GM18505 (cell line): ENCODE data around the gene KCNH8.

ENCODE experiments used
- ATAC-seq: cut with Tn5 transposase; IDR thresholded peaks from one replicate; pipeline ENCODE4 v1.9.1; 2021; ENCODE audit not compliant: unreplicated experiment
- POLR2A ChIP-seq: IDR thresholded peaks from 4 replicates; pipeline ENCODE4 v1.6.1; 2011; ENCODE audit warnings: borderline replicate concordance; ENCODE audit not compliant: insufficient read depth, insufficient read length; ENCODE audit errors: extremely low read depth

KCNH8 gene

DNA sequence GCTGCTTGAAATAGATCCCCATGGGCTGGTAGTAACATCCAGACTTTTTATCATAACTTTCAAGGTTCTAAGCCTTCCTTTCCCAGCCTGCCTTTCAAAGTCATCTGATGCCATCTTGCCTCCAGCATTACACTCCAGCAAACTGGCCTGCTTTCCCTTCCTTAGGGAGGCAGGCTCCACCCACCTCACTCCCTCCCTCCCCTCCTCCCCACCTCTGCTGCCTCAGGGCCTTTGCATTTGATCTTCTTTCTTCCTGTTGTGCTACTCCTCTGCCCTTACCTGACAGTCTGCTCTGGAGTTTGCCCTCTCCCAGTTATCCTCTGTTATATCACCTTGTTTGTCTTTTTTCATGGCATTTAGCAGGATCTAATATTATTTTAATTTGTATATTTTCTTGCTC lies 319.5 kb downstream of the KCNH8 start:
- TF ChIP-seq POLR2A = no peak
- no peak for ATAC-seq

DNA sequence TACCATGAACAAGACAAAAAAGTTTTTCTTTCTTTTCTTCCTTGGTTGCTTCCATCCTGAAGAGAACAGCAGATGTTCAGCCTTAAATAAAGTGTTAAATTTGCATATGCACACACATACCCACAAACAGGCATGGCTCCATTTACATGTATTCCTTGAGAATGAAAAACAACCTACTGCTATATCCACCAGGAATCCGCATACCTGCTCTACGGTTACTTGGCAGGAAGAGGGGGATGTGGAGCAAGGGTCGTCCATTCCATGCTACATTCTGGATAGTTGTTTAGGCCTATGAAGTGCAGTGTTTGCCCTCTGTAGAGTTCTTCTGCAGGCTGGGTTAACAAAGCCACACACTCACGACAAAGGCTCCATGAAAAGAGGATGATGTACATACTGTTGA lies 322.8 kb downstream of the KCNH8 start:
- no peak for ATAC-seq
- no peak for TF ChIP-seq POLR2A

DNA sequence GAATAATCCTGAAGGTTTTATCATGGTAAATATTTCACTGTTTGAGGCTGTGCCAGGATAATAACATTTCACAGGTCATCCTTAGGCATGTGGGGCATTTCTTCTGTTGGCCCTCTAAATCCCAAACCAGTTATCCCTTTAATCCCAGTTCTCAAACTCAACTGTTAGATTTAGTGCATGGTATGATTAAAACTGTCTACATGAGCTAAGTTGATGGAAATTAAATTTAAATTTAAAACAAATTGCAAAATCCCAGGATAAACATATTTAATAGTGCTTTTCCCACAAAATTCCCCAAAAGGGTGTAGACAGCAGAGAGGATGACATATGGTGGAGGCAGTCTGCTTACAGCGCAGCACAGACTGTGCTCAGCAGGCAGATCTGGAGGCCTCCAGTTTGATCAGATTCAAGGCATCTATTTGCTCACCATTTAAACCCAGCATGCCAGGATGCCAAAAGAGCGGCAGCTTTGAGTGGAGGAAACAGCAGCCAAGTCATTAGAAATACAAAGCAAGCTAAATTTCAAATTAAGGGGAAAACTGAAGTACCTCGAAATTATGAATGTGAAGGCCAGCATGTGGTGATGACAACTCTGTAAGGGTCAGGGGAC lies 325.8 kb downstream of the KCNH8 start:
- ATAC-seq = no peak

DNA sequence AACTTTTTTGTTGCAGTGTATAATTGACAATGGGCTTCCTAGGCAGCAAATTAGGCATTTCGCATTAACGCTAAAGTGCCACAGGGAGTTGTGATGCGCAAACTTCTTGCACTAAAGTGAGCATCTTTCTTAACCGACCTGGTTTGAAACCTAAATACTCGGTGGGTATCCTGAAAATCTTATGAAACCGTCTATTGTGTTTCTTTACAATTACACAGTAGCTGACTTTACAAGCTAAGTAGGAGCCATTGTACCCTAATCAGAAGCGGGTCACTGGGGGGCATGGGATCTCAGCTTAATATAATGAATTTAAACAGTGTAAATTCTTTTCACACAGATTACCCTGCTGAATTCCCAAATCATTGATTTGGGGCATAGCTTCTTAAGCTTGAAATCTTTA lies 328.0 kb downstream of the KCNH8 start:
- no peak for TF ChIP-seq POLR2A
- no peak for ATAC-seq

More for the DNA sequence above, 325.8 kb downstream of the KCNH8 start:
- no peak for TF ChIP-seq POLR2A

DNA sequence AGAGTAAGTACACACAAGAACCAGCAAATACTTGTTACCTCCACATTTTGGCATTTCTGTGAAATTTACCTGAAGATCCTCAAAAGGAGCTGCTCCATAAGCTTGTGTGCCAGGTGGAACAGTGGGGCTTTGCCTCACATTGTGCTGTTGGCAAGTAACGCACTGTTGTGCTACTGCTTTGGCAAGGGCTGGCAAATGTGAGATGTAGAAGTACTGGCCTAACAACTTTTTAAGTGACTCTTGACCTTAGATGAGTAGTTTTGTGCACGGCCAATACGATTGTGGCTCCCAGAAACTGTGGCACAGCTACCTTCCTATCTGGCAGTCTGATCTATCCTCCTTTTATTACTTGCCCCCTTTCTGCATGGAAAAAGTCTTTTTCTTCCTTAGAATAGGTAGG lies 337.0 kb downstream of the KCNH8 start:
- TF ChIP-seq POLR2A = no peak
- ATAC-seq = no peak

DNA sequence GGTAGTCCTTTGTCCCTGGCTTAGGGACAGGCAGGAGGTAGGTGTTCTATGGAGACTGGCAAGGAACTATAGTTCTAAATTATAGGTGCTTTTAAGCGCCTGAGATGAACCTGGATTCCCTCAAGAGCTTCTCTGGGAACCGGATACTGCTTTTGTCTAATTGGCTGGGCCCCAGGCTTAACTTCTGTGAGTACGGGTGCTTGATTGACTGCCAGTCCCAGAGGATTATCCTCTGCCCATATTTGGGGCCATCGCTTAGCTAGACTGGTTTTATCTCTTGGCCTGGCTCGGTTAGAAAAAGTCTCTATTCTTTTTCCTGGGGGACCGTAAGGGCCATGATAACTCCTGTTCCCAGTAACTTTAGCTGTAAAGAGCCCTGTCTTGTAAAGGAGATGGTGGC lies 339.1 kb downstream of the KCNH8 start:
- no peak for TF ChIP-seq POLR2A
- ATAC-seq = no peak

DNA sequence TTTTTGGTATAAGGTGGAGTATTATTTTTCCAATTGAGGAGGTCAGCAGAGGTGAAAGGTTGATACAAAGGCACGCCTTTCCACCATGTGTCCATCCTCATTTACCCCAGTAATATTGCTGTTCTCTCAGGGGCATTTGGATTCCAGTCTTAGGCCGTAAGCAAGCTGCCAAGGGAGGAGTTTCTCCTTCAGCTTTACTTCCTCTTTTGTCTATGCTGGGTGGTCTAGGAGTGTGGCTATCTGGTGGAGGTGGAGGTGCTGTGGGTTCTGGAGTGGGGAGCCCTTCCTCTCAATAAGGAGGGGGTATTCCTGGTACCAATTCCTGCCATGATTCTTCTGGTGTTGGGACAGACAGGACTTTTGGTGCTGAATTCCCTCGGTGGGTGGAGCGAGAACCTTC lies 340.6 kb downstream of the KCNH8 start:
- no peak for TF ChIP-seq POLR2A
- no peak for ATAC-seq

DNA sequence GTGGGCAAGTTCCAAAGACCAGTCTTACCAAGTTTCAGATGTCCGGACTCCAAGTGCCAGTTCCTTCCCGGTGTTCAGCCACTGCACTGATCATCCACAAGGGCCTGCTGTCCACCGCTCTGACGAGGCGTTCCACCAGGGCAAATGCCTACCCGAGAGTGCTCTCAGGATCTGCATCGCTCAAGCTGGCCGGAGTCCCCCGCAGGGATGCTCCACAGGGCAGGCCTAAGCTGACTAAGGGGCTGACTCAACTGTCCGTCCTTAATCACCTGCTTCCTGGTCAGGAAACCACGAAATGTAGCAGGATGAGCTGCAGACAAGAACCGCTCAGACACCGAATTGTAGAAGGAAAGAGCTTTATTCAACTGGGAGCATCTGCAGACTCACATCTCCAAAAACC lies 341.6 kb downstream of the KCNH8 start:
- no peak for ATAC-seq

DNA sequence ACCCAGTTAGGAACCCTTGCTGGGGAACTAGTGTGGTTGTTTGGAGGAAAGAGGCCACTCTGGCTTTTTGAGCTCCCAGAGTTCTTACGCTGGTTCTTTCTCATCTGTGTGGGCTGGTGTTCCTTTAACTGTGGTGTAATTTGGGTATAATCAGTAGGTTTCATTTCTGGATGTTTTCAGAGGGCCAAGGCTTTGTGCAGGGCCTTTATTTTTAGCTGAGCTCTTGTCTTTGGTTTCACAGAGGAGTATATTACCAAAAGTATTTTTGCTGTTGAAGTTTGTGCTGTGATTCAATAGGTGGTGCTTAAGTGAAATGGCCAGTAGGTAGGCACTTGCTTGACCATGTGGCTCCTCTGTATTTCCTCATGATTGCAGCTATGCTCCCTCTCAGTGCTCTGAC lies 357.9 kb downstream of the KCNH8 start:
- TF ChIP-seq POLR2A = no peak

More for the DNA sequence above, 341.6 kb downstream of the KCNH8 start:
- TF ChIP-seq POLR2A = no peak

DNA sequence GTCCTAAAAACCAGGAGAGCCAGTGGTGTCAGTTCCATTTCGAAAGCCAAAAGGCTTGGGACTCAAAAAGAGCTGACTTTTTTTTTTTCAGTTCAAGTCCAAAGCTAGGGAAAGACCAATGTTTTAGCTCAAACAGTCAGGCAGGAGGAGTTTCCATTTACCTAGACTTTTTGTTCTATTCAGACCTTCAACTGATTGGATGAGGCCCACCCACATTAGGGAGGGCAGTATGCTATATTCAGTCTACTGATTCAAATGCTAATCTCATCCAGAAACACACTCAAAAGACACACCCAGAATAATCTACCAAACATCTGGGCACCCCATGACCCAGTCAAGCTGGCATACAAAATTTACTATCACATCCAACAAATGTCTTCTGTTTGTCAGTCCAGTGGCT lies 374.0 kb downstream of the KCNH8 start:
- ATAC-seq = no peak
- no peak for TF ChIP-seq POLR2A

More for the DNA sequence above, 357.9 kb downstream of the KCNH8 start:
- no peak for ATAC-seq

DNA sequence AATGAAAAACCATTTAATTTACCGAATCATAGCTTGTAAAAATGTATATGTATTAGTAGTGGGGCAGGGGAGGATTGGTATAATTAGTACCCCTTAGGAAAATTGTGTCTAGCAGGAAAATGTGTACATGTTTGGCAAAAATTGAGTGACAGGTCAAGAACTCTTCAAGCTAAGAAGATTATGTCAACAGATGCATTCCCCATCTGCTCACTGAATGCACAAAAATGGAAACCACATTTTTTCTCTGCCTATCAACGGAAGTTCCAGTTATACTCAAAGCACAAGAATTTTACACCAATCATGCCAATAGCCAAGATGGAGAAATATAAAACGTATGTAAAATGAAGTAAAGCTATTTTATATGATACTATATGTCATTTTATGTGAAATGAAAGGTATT lies 377.8 kb downstream of the KCNH8 start:
- TF ChIP-seq POLR2A = no peak
- ATAC-seq = no peak

DNA sequence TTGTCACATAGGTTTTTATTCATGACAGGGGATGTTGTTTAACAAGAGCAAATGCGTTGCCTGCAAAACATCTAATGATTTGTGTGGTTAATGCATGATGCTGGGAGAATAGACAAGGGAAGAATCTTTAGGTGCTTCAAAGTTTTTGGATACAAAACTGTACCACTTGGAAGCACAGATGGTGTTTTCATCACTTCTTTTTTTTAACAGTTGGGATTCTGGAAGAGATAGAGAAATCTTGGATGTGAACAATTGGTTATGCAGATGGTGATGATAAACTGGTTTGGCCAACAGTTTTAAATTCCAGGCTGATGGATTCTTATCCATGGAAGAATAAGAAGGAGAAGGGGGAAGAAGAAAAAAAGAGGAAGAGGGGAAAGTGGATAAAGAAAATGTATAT lies 379.4 kb downstream of the KCNH8 start:
- TF ChIP-seq POLR2A = no peak
- ATAC-seq = no peak

DNA sequence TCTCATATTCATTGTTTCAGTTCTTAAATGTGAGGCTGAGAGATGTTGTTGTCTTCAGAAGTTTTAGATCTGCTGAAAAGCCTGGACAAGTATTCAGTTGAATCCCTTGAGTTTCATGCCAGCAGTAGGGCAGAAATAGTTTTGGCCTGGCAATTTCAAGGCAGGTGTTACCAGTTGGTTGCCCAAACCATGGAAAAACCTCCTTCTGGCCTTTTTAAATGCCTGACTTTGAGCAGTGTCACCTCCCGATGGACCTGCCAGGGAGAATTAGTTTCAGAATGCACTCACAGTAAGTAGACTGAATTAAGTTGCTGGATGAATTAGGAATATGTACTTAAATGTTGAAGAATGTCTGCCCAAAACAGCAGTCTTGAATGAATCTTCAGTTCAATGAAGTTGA lies 383.1 kb downstream of the KCNH8 start:
- ATAC-seq = no peak
- no peak for TF ChIP-seq POLR2A

DNA sequence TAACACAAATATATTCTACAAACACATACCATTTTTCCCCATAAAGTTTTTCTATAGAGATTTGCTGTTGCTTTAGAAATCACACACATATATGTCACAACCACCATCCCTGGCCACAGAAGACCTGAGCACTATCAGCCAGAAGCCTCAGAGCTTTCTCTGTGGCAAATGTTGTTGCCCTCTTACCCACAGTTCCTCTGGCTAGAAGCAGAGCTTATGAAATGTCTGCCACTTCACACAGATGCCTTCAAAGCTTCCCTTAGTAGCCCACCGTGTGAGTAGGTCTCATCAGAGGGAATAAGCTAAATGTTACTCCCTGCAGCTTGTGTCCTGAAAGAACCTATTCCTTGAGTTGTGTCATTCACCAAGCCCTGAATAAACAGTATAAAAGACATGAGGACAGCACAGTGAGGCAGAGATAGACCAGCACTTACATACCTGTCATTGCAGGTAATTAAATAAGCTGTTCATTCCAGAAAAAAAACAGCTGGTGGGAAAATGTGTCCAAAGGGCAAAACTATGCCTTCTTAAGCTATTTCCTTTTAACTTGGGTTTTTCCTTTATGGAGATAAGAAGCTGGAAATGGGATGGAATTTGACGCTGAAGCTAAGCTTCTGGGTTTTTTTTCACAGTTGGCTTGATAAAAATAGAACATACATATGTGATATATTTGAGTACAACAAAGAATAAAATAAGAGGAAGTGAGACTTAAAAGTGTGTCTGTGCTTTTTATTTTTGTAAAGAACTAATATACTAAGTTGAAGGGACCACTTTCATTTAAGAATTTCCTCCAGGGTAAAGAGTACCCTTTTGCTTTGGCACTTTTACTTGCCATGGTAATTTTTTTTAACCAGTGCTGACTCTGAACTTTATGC lies 391.4 kb downstream of the KCNH8 start:
- ATAC-seq = peak; percentile 60
- no peak for TF ChIP-seq POLR2A
